ENCODE measurements around the gene NKD1. TPM values are rescaled to one million over a fixed set of nuclear protein-coding genes. Genes with fewer than 3 reads are reported as not detected.

Gene NKD1
- total RNA-seq, 1 donor = 1.2 TPM

DNA sequence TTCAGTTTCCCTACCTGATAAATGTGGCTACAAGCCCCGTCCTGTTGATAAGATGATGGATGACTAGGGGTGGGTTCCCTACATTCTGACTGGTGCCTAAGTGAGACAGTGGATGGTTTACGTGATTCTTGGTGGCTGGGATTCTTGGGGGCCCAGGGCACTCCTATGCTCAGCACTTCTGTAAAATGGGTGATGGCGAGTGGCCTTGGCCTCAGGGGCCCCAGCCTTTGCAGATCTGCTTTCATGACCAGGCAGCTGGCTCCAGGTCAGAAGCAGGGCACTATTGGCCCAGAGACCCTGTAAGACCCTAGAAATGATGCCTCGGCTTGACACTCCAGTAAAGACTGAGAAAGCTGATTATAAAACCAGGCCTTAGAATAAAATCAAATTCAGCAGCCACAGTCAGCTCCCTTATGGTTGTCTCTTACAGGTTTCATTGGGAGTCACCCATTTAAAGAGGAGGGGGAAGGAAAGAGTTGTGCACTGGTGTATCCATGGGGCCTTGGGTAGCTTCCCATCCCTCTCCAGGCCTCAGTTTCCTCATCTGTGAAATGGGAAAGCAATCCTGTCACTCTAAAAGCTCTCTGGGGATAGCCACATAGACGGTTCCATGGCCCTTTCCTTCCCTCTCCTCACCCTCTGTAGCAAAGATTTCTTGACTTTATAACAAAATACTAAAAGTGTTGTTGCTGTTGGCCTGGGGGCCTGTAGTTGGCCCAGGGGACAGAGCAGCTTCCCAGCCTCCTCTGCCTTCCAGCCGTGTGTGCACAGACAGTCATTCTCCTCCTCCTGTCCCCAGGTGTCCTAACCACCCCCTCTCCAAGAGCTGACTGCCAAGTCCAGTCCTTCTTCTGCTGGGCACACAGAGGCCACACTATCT lies 131.7 kb downstream of the NKD1 start:
- peaks cover 77% of the 10 kb centered on the region for H3K4me1 ChIP-seq (ENCODE audit: insufficient read depth, low read length)
- no peaks in the 10 kb centered on the region for H3K9me3 ChIP-seq (ENCODE audit: low read depth, low read length)
- H3K27me3 ChIP-seq (ENCODE audit: insufficient read depth, low read length) = no peaks in the 10 kb centered on the region
- H3K4me3 ChIP-seq (ENCODE audit: low read length) = peak overlapping the region; percentile 77

DNA sequence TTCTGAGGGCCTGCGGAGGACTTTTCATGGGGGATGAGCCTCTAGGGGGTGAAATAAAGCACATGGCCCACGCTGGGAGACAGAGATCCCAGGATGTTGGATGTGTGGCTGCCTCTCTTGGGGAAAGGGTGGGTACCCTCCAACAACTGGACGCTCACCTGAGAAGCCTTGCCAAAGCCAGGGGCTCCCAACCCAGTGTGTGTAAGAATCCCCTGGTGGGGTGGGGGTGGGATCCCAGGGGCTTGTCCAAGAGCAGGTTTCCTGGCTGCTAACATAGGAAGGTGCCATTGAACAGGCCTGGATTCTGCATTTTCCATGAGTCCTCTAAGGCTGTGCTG lies 132.3 kb downstream of the NKD1 start:
- H3K27me3 ChIP-seq (ENCODE audit: insufficient read depth, low read length) = no peaks in the 10 kb centered on the region
- H3K4me1 ChIP-seq (ENCODE audit: insufficient read depth, low read length) = peaks cover 83% of the 10 kb centered on the region
- peak overlapping the region; percentile 77 for H3K4me3 ChIP-seq (ENCODE audit: low read length)

DNA sequence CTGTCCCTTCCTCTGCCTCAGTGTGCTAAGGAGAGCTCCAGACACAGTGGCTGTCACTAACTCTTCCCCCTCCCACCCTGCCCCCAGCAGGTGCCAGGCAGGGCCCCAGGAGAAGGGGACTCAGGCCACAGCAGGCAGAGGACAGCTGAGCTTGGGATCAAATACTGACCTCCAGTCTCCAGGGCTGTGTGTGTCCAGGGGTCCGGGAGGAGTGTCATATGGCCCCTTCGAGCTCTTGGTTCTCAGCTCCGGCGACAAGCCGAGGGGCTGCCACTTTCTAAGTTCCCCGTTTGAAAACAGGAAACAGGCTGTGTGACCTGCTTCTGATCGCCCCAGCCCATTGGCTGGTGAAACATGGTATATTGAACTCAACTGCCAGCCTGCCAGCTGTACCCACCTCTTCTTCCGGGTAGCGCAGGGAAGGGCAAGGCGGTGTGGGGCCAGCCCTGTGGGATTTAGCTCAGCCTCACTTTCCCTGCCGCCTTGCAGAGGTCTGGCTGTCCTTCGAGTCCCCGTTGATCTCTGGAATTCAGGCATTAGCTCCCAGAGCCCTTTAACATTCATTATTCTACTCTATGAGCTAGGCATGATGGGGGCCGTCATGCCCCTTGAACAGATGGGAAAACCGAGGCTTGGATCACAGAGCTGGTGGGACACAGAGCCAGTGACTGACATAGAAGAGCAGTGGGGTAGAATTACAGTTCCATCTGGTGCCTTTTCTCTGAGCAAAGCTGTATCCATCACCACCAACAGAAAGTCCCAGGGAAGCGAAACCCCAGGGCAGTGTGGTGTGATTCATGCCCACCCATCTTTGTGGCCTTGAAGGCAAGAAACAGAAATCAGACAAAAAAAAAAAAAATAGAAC lies 133.1 kb downstream of the NKD1 start, which contains the start of gene SNX20:
SNX20 (minus strand) TSS at position 292 of the 865 bp plus-strand sequence. CDS start 3,786 bp downstream, outside the sequence.
- Histone ChIP-seq H3K4me3 (ENCODE audit: low read length) (peak within 1 kb of the TSS; percentile 77), H3K9me3 (ENCODE audit: low read depth, low read length) (no peaks in the 10 kb centered on the region), H3K4me1 (ENCODE audit: insufficient read depth, low read length) (peaks cover 90% of the 10 kb centered on the region)

More for the DNA sequence above, 132.3 kb downstream of the NKD1 start:
- no peaks in the 10 kb centered on the region for H3K9me3 ChIP-seq (ENCODE audit: low read depth, low read length)

DNA sequence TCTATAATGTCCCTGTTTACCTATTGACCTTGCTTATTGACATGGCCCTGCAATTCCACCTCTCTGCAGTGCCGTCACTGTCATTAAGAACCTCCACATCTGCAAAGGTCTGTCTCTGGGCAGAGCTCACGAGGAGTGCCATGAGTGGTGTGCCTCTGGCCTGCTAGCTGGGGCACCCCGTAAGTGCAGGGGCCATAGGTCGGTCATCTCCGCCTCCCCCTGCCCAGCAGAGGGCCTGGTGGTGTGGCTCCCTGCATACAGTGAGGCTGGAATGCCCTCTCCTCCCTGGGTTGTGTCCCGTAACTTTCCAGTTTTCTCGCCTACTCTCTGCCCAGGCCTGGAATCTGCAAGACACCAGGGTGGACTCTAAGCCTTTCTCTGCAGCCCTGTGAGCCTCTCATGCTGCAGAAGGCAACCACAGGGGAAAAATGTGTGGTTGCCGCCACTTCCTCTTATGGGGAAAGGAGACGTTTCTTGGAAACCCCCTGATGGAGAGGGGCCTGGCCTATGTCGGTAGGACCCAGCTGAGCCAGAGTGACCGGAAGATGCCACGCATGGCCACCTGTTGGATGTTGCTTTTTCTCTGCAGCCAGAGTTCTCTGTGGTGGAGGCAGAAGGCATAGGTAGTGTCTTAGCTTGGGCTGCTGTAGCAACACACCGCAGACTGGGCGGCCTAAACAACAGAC lies 135.6 kb downstream of the NKD1 start:
- H3K27me3 ChIP-seq (ENCODE audit: insufficient read depth, low read length) = no peaks in the 10 kb centered on the region
- H3K4me1 ChIP-seq (ENCODE audit: insufficient read depth, low read length) = peaks cover 91% of the 10 kb centered on the region
- H3K9me3 ChIP-seq (ENCODE audit: low read depth, low read length) = no peaks in the 10 kb centered on the region
- no peak overlapping the region for H3K4me3 ChIP-seq (ENCODE audit: low read length)

More for the DNA sequence above, 133.1 kb downstream of the NKD1 start, which contains the start of gene SNX20:
- H3K27me3 ChIP-seq (ENCODE audit: insufficient read depth, low read length) = no peaks in the 10 kb centered on the region

DNA sequence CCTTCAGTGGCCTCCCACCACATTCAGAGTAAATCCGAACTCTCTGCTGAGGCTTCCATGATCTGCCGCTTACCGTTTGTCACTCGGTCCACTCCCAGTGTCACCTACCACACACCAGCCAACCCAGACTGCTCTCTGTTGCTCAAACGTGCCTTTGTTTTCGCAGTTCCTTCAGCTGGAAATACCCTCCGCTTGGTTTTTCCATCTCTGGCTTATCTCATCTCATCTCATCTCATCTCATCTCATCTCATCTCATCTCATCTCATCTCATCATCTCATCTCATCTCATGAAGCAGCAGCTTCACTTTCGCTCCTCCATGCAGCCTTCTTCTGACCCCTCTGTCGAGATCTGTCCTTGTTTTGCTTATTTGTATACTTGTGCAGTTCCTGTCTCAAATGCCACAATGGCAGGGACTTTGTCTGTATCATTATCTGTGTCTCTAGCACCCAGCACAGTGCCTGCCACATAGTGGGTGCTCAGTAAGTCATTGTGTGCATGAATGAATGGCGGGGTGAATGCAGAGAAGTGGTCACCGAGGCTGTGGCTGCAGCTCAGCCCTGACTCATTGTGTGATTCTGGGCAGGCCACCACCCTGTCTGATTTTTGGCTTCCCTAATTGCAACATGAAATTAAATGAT lies 136.7 kb downstream of the NKD1 start:
- Histone ChIP-seq H3K27me3 (ENCODE audit: insufficient read depth, low read length) (no peaks in the 10 kb centered on the region), H3K9me3 (ENCODE audit: low read depth, low read length) (no peaks in the 10 kb centered on the region), H3K4me1 (ENCODE audit: insufficient read depth, low read length) (peaks cover 80% of the 10 kb centered on the region), H3K4me3 (ENCODE audit: low read length) (no peak overlapping the region)

DNA sequence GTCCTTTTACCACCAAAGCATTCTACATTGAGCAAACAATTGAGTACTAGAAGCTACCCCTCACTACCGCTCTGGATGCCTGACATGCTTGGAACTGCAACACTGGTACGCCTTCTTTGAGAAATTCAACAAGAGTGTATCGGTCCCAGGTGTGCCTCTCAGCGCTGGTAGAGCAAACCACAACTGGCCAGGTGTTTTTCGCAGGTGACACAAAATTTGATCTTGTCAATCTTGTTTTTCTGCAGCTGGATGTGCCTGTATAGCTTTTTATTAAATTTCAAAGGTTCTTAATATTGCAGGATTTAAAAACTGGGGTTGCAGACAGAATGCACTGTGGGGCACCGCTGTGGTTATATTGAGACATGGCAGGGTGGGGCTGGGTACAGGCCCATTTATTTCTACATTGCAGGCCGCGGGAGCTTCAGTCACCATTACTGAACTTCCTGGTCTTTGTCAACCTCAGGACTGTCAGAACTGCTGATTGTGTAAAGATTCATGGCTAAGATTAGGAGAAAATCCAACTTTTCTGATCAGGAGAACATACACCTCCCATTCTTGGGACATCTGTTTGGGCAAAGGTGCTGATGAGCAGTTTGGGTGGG lies 137.4 kb downstream of the NKD1 start:
- H3K9me3 ChIP-seq (ENCODE audit: low read depth, low read length) = no peaks in the 10 kb centered on the region
- peaks cover 73% of the 10 kb centered on the region for H3K4me1 ChIP-seq (ENCODE audit: insufficient read depth, low read length)
- no peak overlapping the region for H3K4me3 ChIP-seq (ENCODE audit: low read length)
- no peaks in the 10 kb centered on the region for H3K27me3 ChIP-seq (ENCODE audit: insufficient read depth, low read length)

DNA sequence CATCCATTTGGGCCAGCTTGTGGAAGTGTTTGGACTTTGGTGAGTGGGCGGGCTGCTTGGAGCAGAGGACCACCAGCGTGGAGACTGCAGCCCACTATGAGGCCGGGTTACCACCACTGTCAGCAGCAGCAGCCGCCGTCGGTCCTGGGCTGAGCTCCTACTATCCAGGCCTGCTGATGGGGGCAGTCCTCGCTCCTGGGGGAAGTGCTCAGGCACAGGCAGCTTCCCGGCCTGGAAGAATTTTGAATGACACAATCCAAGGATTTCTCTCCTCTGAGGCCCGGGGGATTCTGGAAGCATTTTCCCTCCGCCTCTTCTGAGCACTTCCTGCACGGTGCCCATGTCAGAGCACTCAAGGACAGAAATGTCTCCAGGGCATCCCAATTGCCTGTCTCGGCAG lies 139.9 kb downstream of the NKD1 start:
- no peak overlapping the region for H3K4me3 ChIP-seq (ENCODE audit: low read length)
- H3K27me3 ChIP-seq (ENCODE audit: insufficient read depth, low read length) = no peaks in the 10 kb centered on the region
- H3K4me1 ChIP-seq (ENCODE audit: insufficient read depth, low read length) = peaks cover 59% of the 10 kb centered on the region
- no peaks in the 10 kb centered on the region for H3K9me3 ChIP-seq (ENCODE audit: low read depth, low read length)

DNA sequence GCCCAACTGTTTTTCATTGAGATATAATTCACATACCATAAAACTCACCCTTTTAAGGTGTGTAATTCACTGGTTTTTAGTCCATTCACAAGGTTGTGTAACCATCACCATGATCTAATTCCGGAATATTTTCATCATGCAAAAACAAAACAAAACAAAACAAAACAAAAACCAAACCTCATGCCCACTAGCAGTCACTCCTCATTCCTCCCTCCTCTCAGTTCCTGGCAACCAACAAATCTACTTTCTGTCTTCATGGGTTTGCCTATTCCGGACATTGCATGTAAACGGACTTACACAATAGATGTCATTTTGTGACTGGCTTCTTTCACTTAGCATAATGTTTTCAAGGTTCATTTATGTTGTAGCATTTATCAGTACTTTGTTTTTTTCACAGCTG lies 140.7 kb downstream of the NKD1 start:
- H3K27me3 ChIP-seq (ENCODE audit: insufficient read depth, low read length) = no peaks in the 10 kb centered on the region
- H3K9me3 ChIP-seq (ENCODE audit: low read depth, low read length) = no peaks in the 10 kb centered on the region
- no peak overlapping the region for H3K4me3 ChIP-seq (ENCODE audit: low read length)
- peaks cover 56% of the 10 kb centered on the region for H3K4me1 ChIP-seq (ENCODE audit: insufficient read depth, low read length)

DNA sequence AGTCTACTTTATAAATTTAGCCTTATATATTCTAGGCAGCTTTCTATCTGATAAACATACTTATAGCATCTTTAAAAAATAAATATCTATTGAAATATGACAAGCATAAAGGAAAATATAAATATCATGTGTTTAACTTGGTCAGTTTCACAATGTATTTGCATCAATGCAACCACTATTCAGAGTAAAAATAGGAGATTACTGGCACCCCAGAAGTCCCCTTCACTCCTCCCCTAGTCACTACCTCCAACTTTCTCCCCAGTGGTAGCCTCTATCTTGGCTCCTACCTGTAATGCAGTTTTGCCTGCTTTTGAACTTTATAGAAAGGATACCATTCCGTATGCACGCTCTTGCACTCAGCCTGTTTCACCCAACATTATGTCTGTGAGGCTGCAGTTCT lies 142.0 kb downstream of the NKD1 start:
- Histone ChIP-seq H3K9me3 (ENCODE audit: low read depth, low read length) (no peaks in the 10 kb centered on the region), H3K4me3 (ENCODE audit: low read length) (no peak overlapping the region), H3K4me1 (ENCODE audit: insufficient read depth, low read length) (peaks cover 56% of the 10 kb centered on the region), H3K27me3 (ENCODE audit: insufficient read depth, low read length) (no peaks in the 10 kb centered on the region)

DNA sequence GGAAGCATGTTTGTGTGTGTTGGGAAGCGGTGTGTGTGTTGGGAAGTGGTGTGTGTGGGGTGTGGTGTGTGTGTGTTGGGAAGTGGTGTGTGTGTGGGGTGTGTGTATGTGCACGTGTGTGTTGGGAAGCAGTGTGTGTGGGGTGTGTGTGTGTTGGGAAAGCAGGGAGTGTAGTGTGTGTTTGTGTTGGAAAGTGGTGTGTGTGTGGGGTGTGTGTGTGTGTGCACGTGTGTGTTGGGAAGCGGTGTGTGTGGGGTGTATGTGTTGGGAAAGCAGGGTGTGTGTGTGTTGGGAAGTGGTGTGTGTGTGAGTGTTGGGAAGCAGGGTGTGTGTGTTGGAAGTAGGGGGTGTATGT lies 144.4 kb downstream of the NKD1 start:
- no peaks in the 10 kb centered on the region for H3K9me3 ChIP-seq (ENCODE audit: low read depth, low read length)
- no peak overlapping the region for H3K4me3 ChIP-seq (ENCODE audit: low read length)
- H3K27me3 ChIP-seq (ENCODE audit: insufficient read depth, low read length) = no peaks in the 10 kb centered on the region
- peaks cover 54% of the 10 kb centered on the region for H3K4me1 ChIP-seq (ENCODE audit: insufficient read depth, low read length)

DNA sequence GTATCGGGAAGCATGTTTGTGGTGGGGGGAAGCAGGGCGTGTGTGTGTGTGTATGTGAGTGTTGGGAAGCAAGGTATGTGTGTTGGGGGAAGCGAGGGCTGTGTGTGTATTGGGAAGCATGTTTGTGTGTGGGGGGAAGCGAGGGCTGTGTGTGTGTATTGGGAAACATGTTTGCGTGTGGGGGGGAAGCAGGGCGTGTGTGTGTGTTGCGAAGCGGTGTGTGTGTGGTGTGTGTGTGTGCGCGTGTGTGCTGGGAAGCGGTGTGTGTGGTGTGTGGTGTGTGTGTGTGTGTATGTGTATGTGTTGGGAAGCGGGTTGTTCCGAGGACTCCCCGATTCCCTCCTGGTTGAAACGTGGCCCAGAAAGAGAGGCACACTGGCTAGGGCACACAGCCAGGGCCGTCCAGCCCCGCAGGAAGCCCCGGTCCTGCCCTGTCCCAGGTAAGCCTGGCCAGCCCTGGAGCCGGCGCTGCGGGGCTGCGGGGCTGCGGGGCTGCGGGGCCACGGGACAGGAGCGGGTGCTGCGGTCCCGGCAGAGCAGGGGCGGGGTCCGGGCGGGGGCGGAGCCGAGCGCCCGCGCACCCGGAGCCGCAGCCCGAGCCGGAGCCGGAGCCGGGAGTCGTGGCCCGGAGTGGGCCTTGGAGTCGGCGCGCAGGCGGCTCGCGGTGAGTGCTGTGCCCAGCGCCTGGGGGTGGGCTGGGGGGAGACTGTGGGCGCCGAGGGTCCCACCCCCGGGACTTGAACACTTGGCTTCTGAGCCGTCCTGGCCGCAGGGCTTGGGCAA lies 145.0 kb downstream of the NKD1 start, which contains the start of gene NOD2:
NOD2 (plus strand) TSS at position 608 of the 783 bp plus-strand sequence. CDS start 5,890 bp downstream, outside the sequence.
- Histone ChIP-seq H3K9me3 (ENCODE audit: low read depth, low read length) (no peaks in the 10 kb centered on the region), H3K4me1 (ENCODE audit: insufficient read depth, low read length) (peaks cover 55% of the 10 kb centered on the region), H3K4me3 (ENCODE audit: low read length) (peak within 1 kb of the TSS; percentile 68), H3K27me3 (ENCODE audit: insufficient read depth, low read length) (no peaks in the 10 kb centered on the region)

DNA sequence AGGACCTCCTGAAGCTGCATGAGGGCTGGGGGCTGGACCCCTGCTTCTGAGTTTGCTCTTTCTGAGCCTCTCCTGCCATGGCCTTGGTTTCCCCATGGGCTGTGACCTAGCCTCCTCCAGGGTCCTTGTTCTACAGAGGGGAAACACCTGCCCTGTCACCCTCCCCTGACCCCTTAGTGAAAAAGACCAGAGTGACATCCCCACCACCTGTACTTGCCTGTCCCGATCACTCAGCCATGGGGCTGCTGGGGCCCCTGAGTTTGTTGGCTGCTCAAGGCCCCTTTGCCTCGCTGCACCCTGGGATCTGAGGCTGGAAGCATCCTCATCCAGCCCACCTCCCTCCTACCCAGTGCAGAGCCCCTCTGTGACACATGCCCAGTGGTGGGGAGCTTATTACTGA lies 146.0 kb downstream of the NKD1 start:
- peaks cover 63% of the 10 kb centered on the region for H3K4me1 ChIP-seq (ENCODE audit: insufficient read depth, low read length)
- peak overlapping the region; percentile 68 for H3K4me3 ChIP-seq (ENCODE audit: low read length)
- H3K27me3 ChIP-seq (ENCODE audit: insufficient read depth, low read length) = no peaks in the 10 kb centered on the region
- no peaks in the 10 kb centered on the region for H3K9me3 ChIP-seq (ENCODE audit: low read depth, low read length)

Measured in mononuclear cell (primary cell).